ENCODE results near the gene YY1AP1.
"Not testable (repeated sequence)": the region's sequence is repeated elsewhere in the genome, so short reads cannot be mapped to it uniquely, and the experiment has no call there.

DNA sequence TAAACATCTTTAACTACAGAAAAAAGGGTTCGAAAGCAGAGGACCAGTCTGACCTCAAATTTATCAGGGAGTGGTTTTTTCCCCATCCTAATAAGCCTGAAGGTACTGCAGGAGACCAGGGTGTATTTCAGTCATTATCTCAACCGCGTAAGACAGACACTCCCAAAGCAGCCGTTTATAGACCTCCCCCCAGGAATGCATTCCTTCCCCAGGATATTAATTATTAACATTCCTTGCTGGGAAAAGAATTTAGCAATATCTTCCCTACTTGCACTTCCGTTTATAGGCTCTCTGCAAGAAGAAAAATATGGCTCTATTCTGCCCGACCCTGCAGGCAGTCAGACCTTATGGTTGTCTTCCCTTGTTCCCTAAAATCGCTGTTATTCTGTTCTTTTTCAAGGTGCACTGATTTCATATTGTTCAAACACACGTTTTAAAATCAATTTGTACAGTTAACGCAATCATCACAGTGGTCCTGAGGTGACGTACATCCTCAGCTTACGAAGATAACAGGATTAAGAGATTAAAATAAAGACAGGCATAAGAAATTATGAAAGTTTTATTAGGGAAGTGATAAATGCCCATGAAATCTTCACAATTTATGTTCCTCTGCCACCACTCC lies 45.9 kb downstream of the YY1AP1 start:
- TF ChIP-seq, protein P1, sequence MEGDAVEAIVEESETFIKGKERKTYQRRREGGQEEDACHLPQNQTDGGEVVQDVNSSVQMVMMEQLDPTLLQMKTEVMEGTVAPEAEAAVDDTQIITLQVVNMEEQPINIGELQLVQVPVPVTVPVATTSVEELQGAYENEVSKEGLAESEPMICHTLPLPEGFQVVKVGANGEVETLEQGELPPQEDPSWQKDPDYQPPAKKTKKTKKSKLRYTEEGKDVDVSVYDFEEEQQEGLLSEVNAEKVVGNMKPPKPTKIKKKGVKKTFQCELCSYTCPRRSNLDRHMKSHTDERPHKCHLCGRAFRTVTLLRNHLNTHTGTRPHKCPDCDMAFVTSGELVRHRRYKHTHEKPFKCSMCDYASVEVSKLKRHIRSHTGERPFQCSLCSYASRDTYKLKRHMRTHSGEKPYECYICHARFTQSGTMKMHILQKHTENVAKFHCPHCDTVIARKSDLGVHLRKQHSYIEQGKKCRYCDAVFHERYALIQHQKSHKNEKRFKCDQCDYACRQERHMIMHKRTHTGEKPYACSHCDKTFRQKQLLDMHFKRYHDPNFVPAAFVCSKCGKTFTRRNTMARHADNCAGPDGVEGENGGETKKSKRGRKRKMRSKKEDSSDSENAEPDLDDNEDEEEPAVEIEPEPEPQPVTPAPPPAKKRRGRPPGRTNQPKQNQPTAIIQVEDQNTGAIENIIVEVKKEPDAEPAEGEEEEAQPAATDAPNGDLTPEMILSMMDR (IDR thresholded peaks at IDR 0.05) = not testable (repeated sequence)
- TF ChIP-seq, protein P2, sequence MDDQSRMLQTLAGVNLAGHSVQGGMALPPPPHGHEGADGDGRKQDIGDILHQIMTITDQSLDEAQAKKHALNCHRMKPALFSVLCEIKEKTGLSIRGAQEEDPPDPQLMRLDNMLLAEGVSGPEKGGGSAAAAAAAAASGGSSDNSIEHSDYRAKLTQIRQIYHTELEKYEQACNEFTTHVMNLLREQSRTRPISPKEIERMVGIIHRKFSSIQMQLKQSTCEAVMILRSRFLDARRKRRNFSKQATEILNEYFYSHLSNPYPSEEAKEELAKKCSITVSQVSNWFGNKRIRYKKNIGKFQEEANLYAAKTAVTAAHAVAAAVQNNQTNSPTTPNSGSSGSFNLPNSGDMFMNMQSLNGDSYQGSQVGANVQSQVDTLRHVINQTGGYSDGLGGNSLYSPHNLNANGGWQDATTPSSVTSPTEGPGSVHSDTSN (IDR thresholded peaks at IDR 0.05) = not testable (repeated sequence)
- TF ChIP-seq RXRA (IDR thresholded peaks at IDR 0.05; ENCODE audit: borderline replicate concordance, low read depth); TAF1 (IDR thresholded peaks at IDR 0.05; ENCODE audit: borderline replicate concordance, low read depth, low read length); NRF1 (IDR thresholded peaks at IDR 0.05; ENCODE audit: low read depth, low read length); POLR2AphosphoS5 (IDR thresholded peaks at IDR 0.05; ENCODE audit: low read depth, low read length): not testable (repeated sequence)

All from SK-N-SH (cell line).